ENCODE results near the gene ROBO3.
A peak's percentile ranks its signal among the peaks of the same experiment; 100 is the strongest.

ROBO3 gene

DNA sequence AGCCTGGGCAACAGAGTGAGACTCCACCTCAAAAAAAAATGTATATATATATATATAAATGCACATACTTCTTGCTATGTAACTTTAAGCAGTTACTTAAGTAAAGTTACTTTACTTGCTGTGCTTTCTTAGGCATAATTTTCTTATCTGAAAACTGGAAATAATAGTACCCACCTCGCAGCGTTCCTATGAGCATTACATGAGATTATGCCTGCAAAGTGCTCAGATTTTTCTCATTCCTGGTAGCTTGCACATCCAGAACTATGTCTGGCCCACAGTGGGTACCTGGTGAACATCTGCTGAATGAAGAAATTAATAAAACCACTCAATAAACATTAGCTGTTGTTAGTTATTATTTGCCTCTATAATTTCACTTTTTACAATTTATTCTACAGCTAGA is 6.1 kb upstream of the ROBO3 start:
- no peak for DNase-seq

DNA sequence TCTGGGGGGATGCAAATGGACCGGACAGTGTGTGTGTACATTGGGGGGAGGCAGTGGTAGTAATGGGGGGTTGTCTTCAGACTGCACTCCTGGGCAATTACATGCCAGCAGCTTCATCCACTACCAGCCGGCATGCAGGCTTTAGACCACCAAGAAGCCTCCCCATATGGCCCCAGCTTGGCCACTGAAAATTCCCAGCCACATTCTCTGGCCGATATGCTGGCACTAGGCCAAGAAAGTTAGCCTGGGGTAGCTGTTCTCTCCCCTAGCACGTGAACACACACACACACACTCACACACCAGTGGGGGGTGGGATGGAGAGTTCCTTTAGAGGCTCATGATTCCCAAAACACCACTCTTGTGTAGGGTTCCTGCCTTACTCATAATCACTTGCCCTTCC is 3.6 kb upstream of the ROBO3 start:
- no peak for DNase-seq

- DNase-seq = no peak
Observed at GRCh38 chr11:124863137-124863825, 2.0 kb upstream of the ROBO3 start.

DNA sequence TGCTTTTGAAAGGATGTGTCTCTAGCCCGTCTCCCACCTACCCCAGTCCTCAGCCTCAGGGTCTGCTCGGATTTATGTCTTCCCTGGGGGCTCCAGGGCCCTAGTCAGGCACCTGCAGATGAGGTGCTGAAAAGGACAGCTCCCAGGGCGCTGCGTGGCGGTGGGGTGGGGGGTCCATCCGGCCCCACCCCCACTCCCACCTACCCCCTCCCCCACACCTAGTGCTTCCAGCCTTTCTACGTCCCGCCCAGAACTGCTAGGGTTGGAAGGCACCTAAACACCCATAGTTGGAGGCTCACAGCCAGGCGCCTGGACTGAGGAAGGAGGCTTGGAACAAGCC is 1.4 kb upstream of the ROBO3 start:
- DNase-seq = no peak

DNA sequence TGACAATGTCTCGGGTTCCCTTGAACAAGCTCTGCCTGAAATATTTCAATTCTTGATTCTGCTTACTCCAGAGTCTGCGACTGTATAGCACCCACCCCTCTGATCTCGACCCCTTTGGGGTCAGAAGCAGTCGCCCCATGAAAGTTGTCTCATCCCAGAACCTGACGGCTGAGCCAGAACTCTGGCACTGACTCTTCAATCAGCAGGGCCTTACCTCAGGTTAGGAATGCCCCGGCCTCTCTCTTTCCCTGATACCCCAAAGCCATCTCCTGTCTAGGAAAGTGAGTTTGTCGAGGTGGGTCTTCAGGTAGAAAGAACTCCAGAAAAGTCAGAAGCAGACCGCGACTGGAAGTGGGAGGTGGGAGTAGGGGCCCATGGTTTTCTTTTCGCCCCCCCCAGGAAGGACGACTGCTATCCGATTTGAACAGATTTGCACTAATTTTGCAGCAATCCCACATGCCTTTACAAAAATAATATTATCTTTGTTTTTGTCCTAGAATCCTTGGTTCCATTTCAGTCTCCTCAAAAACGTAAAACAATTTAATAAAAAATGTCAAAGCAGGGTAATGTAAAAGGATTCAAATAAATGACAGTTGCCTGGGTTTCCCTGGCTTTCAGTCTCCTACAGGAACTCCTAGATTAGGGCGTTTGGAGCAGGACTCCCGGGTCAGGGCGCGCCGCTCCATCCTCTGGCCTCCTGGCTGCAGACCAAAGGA is 898 bp upstream of the ROBO3 start:
- no peak for DNase-seq

DNA sequence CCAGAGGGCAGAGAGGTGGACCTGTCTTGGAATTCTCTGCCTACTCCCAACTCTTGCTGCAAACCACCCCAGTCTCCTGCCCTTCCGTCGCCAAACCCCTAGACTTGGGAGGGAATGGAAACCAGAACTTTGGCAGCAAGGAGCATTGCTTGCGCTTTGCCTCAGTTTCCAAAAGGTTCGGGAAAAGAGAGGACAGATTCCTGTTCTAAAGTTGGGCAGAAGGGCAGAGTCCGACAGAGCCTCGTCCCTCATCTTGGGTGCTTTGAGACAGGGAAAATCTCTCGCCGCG is 396 bp upstream of the ROBO3 start:
- DNase-seq = no peak

- DNase-seq = peak; percentile 37
Observed at GRCh38 chr11:124865902-124866851, 945 bp downstream of the ROBO3 start.

- peak; percentile 40 for DNase-seq
Observed at GRCh38 chr11:124867700-124868099, 2.5 kb downstream of the ROBO3 start.

DNA sequence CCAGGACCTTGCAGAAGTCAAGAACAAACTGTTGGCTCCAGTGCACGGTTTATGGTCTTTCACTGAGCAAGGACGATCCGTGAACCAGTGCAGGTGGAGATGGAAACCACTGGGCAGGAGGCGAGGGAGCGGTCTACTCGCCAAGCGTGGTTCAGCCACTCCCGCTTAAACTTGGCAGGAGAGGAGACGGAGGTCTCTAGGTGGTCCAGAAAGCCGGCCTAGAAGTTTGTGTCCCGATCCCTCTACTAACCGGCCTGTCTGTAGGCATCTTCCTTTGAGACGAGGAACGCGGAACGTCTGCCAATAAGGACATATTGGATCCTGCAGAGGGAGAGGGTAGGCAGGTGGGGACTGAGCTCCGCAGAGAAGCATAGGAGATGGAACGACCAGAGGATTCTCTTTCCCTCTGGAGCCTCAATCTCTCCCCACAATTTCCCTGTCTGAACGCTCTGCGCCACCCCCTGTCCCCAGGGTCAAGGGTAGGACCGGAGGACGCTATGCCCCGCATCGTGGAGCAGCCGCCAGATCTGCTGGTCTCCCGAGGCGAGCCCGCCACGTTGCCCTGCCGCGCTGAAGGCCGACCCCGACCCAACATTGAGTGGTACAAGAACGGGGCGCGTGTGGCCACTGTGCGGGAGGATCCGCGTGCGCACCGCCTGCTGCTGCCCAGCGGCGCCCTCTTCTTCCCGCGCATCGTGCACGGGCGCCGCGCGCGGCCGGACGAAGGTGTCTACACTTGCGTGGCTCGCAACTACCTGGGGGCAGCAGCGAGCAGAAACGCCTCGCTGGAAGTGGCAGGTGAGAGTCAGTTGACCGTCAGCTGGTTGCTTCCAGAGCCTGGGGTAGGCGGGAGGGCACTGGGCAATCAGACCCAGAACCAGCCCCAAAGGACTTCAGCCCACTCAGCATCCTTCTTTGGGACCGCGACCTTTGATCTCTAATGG is 3.4 kb downstream of the ROBO3 start:
- peak; percentile 31 for DNase-seq

DNA sequence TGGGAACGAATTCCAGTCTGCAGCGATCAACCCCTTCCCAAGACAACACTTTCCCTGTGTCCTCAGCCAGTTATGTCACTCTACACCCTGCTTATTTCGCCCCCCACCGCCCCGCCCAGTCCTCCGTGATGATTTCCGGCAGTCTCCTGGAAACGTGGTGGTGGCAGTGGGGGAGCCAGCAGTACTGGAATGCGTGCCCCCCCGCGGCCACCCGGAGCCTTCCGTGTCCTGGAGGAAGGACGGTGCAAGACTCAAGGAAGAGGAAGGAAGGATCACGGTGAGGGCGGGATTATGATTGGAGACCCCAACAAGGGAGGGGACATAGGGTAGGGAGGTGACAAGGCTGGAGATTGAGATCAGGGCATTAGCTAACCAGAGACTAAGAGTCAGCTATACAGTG is 4.1 kb downstream of the ROBO3 start:
- no peak for DNase-seq

GRCh38 chr11:124869856-124870387 is 4.7 kb downstream of the ROBO3 start:
- DNase-seq = no peak

GRCh38 chr11:124870430-124870829 is 5.2 kb downstream of the ROBO3 start:
- DNase-seq = no peak

DNA sequence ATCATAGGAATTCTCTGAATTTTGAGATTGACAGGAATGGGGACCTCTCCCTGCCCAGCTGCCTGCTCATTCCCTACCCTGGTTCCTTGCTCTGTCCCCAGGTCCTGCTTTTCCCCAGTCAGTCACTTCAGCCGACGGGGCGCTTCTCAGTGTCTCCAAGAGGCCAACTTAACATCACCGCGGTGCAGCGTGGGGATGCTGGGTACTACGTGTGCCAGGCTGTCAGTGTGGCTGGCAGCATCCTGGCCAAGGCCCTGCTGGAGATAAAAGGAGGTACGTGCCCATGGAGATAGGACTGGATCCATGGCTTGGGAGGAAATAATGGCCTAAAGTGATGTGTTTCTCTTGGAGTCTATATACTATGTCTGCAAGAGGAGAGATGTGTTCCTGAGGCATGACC is 7.0 kb downstream of the ROBO3 start:
- DNase-seq = no peak

DNA sequence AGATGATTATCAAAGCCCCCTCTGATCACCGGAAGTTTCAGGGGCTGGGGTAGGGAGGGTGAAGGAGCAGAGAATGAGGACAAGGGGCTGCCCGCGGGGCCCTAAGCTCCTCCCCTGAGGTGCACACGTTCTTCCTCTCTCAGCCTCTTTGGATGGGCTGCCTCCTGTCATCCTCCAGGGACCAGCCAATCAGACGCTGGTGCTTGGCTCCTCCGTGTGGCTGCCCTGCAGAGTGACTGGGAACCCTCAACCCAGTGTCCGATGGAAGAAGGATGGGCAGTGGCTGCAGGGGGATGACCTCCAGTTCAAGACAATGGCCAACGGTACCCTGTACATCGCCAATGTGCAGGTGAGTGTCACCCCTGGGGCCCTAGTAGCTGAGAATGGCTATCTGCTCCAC is 7.5 kb downstream of the ROBO3 start:
- no peak for DNase-seq

DNA sequence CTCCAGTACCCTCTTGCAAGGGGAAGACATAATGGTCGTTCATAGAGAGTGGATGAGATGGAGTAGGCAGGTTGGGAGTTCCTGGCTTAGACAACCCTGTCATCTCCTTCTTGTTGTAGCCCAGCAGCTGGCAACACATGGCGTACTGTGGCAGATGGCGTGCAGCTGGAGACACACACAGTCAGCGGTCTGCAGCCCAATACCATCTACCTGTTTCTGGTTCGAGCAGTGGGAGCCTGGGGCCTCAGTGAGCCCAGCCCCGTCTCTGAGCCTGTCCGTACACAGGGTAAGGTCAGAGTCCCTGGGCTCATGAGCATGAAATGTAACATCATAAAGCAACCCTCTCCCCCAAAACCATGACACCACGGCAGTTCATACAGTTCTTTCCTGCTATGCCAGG is 8.7 kb downstream of the ROBO3 start:
- no peak for DNase-seq

DNA sequence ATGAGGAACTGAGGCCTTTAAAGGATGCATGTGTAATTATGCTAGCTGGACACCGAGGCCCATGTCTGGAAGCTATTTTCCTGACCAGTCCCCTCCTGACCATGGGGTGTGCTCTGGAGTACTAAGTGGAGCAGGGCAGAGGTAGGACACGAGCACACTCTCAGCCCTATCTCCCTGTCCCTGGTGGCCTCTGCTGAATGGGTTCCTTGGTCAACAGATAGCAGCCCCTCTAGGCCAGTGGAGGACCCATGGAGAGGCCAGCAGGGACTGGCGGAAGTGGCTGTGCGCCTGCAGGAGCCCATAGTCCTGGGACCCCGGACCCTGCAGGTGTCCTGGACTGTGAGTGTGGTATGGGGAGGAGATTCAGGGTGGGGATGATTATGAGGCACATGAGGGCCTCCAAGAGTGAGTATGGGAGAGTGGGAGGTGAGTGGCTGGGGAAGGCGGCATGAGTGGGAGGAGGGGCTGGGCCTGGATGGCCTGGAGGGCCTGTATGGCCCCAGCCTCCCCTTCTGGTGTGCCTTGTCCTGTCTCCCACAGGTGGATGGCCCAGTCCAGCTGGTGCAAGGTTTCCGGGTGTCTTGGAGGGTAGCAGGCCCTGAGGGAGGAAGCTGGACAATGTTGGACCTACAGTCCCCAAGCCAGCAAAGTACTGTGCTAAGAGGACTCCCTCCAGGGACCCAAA is 9.5 kb downstream of the ROBO3 start:
- no peak for DNase-seq

DNA sequence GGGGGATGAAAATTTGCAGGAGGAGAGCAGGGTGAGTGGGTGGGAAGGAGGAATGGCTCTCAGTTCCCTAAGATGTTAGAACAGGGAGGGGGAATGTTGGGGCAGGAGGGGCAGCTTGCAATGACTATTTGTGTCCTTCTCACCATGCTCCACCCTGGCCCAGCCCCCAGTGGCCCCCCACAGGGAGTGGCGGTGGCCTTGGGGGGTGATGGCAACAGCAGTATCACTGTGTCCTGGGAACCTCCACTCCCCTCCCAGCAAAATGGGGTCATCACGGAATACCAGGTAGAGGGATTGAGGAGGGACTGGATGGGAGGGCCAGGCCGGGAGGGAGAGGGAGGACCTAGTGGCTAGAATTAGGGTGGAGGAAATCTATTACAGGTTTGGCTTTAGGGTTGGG is 10.2 kb downstream of the ROBO3 start:
- DNase-seq = no peak

GRCh38 chr11:124875943-124876817 is 10.9 kb downstream of the ROBO3 start:
- peak; percentile 77 for DNase-seq

GRCh38 chr11:124876818-124877630 is 11.8 kb downstream of the ROBO3 start:
- DNase-seq = no peak

DNA sequence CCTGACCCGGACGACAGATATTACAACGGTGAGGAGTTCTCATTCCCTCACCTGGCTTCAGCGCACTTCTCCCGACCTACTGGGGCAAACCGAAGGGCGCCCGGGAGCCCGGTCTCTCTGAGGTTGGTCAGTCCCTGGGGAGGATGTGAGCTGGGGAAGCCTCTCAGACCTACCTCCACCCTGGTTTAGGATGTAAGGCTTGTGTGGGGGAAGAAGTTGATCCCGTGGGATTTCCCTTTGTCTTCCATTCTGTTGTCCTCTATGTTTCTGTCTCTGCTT is 12.3 kb downstream of the ROBO3 start:
- DNase-seq = no peak

All from RPMI8226 (cell line).